NT2/D1 (cell line): ENCODE measurements around the gene TMPRSS2.

Experiments
- SUZ12 ChIP-seq: IDR thresholded peaks from 2 replicates; pipeline ENCODE4 v1.6.1; 2011; ENCODE audit not compliant: insufficient read length, insufficient read depth; ENCODE audit errors: extremely low read depth
- YY1 ChIP-seq: IDR thresholded peaks from 2 replicates; pipeline ENCODE4 v1.6.1; 2011; ENCODE audit not compliant: insufficient read length, insufficient read depth
- ZNF274 ChIP-seq: IDR thresholded peaks from 2 replicates; pipeline ENCODE4 v1.6.1; 2011; ENCODE audit warnings: mild to moderate bottlenecking, low read depth, low read length

DNA sequence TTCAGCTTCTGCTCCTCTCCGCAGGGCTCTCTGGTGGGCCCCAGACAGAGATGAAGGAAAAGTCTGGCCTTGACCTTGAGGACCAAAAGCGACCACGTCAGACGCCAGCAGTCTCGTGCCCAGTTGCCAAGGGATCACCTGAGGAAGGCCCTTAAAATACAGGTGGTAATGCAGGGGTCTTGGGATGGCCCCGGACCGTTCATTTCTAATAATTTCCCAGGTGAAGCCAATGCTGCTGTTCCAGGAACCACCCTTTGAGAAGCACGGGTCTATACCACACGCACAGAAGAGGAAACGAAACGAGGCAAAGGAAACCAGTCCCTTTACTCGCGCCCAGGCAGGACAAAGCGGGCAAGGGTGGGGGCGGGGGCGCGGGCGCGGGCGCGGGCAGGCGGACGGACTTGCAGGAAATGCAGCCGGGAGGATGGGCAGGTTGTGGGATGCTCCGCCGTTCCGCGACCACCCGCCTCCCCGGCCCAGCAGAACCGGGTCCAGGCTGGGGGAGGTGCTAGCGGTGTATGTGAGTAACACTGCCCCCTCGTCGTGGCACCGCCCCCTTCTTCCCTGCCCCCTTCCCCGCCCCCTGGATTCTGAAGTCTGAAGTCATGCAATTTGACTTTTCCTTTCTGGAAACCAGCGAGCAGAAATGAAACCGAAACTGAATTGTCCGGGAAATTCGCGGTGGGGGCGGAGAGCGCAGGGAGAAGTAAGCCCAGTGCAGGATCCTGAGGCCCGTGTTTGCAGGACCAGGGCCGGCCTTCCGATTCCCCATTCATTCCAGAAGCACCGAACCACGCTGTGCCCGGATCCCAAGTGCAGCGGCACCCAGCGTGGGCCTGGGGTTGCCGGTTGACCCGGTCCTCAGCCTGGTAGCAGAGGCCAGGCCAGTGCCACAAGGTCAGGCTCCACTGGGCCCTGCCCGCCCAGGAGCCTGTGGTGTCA, 87.8 kb downstream of the TMPRSS2 start:
- TF ChIP-seq YY1 = no peak
- TF ChIP-seq SUZ12 = no peak
- TF ChIP-seq ZNF274 = no peak
